Sigmoid colon (tissue), 7 donors: ENCODE data around the gene PER2. TPM values are rescaled to one million over a fixed set of nuclear protein-coding genes. Genes with fewer than 3 reads are reported as not detected.

Source experiments
- DNase-seq: peaks from one replicate; pipeline ENCODE4 v3.0.0-alpha.2; 2019
- H3K27ac ChIP-seq, 4 donors: fragments of 200-600 bp; sonication (generic); one replicate each; pipeline ENCODE4 v1.5.1; 2016 to 2019; ENCODE audit warnings: mild to moderate bottlenecking in 1 of 4
- H3K27me3 ChIP-seq, 3 donors: fragments of 200-600 bp; sonication (generic); one replicate each; pipeline ENCODE4 v1.5.1; 2019; ENCODE audit warnings: mild to moderate bottlenecking in 1 of 3
- H3K36me3 ChIP-seq, 4 donors: fragments of 200-600 bp; sonication (generic); one replicate each; pipeline ENCODE4 v1.5.1; 2016 to 2019
- H3K4me1 ChIP-seq, 4 donors: fragments of 200-600 bp; sonication (generic); one replicate each; pipeline ENCODE4 v1.5.1; 2017 to 2019
- H3K4me3 ChIP-seq, 4 donors: fragments of 200-600 bp; sonication (generic); one replicate each; pipeline ENCODE4 v1.5.1; 2017 to 2019; ENCODE audit warnings: mild to moderate bottlenecking in 2 of 4, moderate library complexity in 1 of 4
- H3K9me3 ChIP-seq, 4 donors: fragments of 200-600 bp in 3 of 4; sonication (generic) in 3 of 4; one replicate each; pipeline versions ENCODE4 v1.5.1 to v1.6.1; 2013 to 2019
- CTCF ChIP-seq, 4 experiments: fragments of 450-650 bp in 3 of 4; fragments of 200-600 bp in 1 of 4; IDR thresholded peaks; one replicate each; pipeline ENCODE4 v1.5.1; 2016 to 2019; ENCODE audit warnings: antibody characterized with exemption in 4 of 4, mild to moderate bottlenecking in 3 of 4, moderate library complexity in 2 of 4
- EP300 ChIP-seq, 4 donors: sonication (generic); formaldehyde crosslinking; IDR thresholded peaks; one replicate each; pipeline ENCODE4 v1.6.1; 2017; ENCODE audit warnings: antibody characterized with exemption in 4 of 4
- POLR2A ChIP-seq, 2 donors: fragments of 450-650 bp; IDR thresholded peaks; one replicate each; pipeline ENCODE4 v1.6.1; 2016; ENCODE audit warnings: antibody characterized with exemption in 2 of 2, mild to moderate bottlenecking in 2 of 2, moderate library complexity in 2 of 2
- POLR2AphosphoS5 ChIP-seq, 4 donors: sonication (generic); formaldehyde crosslinking; IDR thresholded peaks; one replicate each; pipeline ENCODE4 v1.6.1; 2017; ENCODE audit warnings: antibody characterized with exemption in 4 of 4
- WGBS, 2 donors: extraction: QIAGEN DNeasy Blood & Tissue Kit; methylation state at CpG; one replicate each; pipeline ENCODE4 v1.1.7; 2013; 5-methylcytosine and 5-hydroxymethylcytosine counted together
- intact Hi-C: fragments of 100-400 bp; cut with DNase I; formaldehyde crosslinking; loops from one replicate; pipeline ENCODE4 v1.15.1; 2023
- polyA plus RNA-seq, 3 donors: library from polyadenylated mRNA; stranded (reverse); fragments of 200-250 nt; gene quantifications; one replicate each; pipeline ENCODE4 v1.2.3, GENCODE V29; 2013
- total RNA-seq, 4 donors: library from RNA; depleted of rRNA; stranded (reverse); fragments of >200 nt; gene quantifications; one replicate each; pipeline ENCODE4 v1.1.0, GENCODE V29; 2016
- donor health status: healthy with polysubstance abuse.
- donor health status: Bipolar disorder and iron deficiency.
- donor health status: healthy.

PER2 gene
- total and polyA plus RNA-seq, 7 donors, result 3.7 to 11.8 (median 7.7) TPM

GRCh38 chr2:238238311-238238765, 50.1 kb downstream of the PER2 start:
- DNase-seq, result no peak
- 87 to 95% methylated on average over 5 of the region's 5 CpGs for WGBS, 2 donors
- Histone ChIP-seq H3K9me3 (no peaks in the 10 kb centered on the region), H3K36me3 (no peaks in the 10 kb centered on the region), H3K4me1 (peaks cover 0 to 52% (median 37%) of the 10 kb centered on the region in 4 donors), H3K27ac (no peak overlapping the region), H3K27me3 (no peaks in the 10 kb centered on the region), H3K4me3 (no peak overlapping the region)
- no peak for TF ChIP-seq POLR2AphosphoS5 (IDR thresholded peaks at IDR 0.05)
- no peak for TF ChIP-seq EP300 (IDR thresholded peaks at IDR 0.05)
- TF ChIP-seq POLR2A (IDR thresholded peaks at IDR 0.05), result no peak
- TF ChIP-seq CTCF (IDR thresholded peaks at IDR 0.05), result no peak
- intact Hi-C loops, result loop anchor here (2.0 kb wide), 1 partner anchor 36 kb away; the partner anchor contains the start of gene ILKAP

GRCh38 chr2:238237431-238238135, 50.8 kb downstream of the PER2 start:
- H3K9me3 ChIP-seq, result no peaks in the 10 kb centered on the region
- intact Hi-C loops, result loop anchor here (2.0 kb wide), 1 partner anchor 35 kb away; the partner anchor contains the start of gene ILKAP
- H3K27me3 ChIP-seq, result no peaks in the 10 kb centered on the region
- no peak overlapping the region for H3K27ac ChIP-seq
- no peaks in the 10 kb centered on the region for H3K36me3 ChIP-seq
- TF ChIP-seq POLR2A (IDR thresholded peaks at IDR 0.05) (no peak), CTCF (IDR thresholded peaks at IDR 0.05) (no peak), EP300 (IDR thresholded peaks at IDR 0.05) (no peak), POLR2AphosphoS5 (IDR thresholded peaks at IDR 0.05) (no peak)
- H3K4me3 ChIP-seq, result no peak overlapping the region
- H3K4me1 ChIP-seq, result peaks cover 0 to 44% (median 30%) of the 10 kb centered on the region in 4 donors
- peak; percentile 57 for DNase-seq
- WGBS, 2 donors, result 88 to 89% methylated on average over 11 of the region's 11 CpGs

GRCh38 chr2:238236571-238236970, 51.8 kb downstream of the PER2 start:
- no peak for TF ChIP-seq EP300 (IDR thresholded peaks at IDR 0.05)
- no peak for TF ChIP-seq POLR2AphosphoS5 (IDR thresholded peaks at IDR 0.05)
- TF ChIP-seq CTCF (IDR thresholded peaks at IDR 0.05), result no peak
- TF ChIP-seq POLR2A (IDR thresholded peaks at IDR 0.05), result no peak
- intact Hi-C loops, result no loop called here
- peak; percentile 39 for DNase-seq
- Histone ChIP-seq H3K36me3 (no peaks in the 10 kb centered on the region), H3K9me3 (no peaks in the 10 kb centered on the region), H3K4me1 (peaks cover 0 to 42% (median 20%) of the 10 kb centered on the region in 4 donors), H3K4me3 (no peak overlapping the region), H3K27ac (no peak overlapping the region), H3K27me3 (no peaks in the 10 kb centered on the region)
- WGBS, 2 donors, result 81 to 93% methylated on average over 4 of the region's 4 CpGs

- H3K4me3 ChIP-seq, result no peak overlapping the region
- H3K27ac ChIP-seq, result no peak overlapping the region
- peaks cover 0 to 42% (median 19%) of the 10 kb centered on the region in 4 donors for H3K4me1 ChIP-seq
- no peaks in the 10 kb centered on the region for H3K9me3 ChIP-seq
- no peaks in the 10 kb centered on the region for H3K36me3 ChIP-seq
- no peak for TF ChIP-seq POLR2AphosphoS5 (IDR thresholded peaks at IDR 0.05)
- TF ChIP-seq EP300 (IDR thresholded peaks at IDR 0.05), result no peak
- no peak for TF ChIP-seq POLR2A (IDR thresholded peaks at IDR 0.05)
- TF ChIP-seq CTCF (IDR thresholded peaks at IDR 0.05), result no peak
- 91 to 93% methylated on average over 7 of the region's 7 CpGs for WGBS, 2 donors
- no peak for DNase-seq
- no peaks in the 10 kb centered on the region for H3K27me3 ChIP-seq
- intact Hi-C loops, result no loop called here
These were observed 52.6 kb downstream of the PER2 start for GRCh38 chr2:238235856-238236255.
